ENCODE results near the gene COA8.

DNA sequence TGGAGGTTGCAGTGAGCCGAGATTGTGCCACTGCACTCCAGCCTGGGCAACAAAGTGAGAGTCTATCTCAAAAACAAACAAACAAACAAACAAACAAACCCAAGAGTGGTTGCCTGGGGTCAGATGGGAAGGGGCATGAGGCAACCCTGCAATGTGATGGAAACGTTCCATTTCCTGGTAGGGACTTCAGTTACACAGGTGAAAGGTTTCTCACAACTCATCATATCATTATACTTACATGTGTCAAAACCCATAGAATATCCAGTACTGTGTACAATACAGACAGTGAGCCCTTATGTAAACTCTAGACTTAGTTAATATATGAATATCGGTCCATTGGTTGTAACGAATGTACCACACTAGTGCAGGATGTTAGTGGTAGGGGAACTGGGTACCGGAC is 59.1 kb downstream of the COA8 start:
- TF ChIP-seq, protein P1, sequence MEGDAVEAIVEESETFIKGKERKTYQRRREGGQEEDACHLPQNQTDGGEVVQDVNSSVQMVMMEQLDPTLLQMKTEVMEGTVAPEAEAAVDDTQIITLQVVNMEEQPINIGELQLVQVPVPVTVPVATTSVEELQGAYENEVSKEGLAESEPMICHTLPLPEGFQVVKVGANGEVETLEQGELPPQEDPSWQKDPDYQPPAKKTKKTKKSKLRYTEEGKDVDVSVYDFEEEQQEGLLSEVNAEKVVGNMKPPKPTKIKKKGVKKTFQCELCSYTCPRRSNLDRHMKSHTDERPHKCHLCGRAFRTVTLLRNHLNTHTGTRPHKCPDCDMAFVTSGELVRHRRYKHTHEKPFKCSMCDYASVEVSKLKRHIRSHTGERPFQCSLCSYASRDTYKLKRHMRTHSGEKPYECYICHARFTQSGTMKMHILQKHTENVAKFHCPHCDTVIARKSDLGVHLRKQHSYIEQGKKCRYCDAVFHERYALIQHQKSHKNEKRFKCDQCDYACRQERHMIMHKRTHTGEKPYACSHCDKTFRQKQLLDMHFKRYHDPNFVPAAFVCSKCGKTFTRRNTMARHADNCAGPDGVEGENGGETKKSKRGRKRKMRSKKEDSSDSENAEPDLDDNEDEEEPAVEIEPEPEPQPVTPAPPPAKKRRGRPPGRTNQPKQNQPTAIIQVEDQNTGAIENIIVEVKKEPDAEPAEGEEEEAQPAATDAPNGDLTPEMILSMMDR (IDR thresholded peaks at IDR 0.05) = no peak
- TF ChIP-seq POLR2AphosphoS5 (IDR thresholded peaks at IDR 0.05) (no peak), POLR2A (IDR thresholded peaks at IDR 0.05) (no peak), EP300 (IDR thresholded peaks at IDR 0.05; ENCODE audit: low read depth) (no peak)

Data from transverse colon (tissue), 4 donors.